KMS-11 (cell line): Measurements from ENCODE around the gene TEX2.

Experiments used
- H2AFZ ChIP-seq: fragments of 200-600 bp; sonication (generic); 2 replicates; pipeline ENCODE4 v1.6.1; 2016; ENCODE audit warnings: antibody characterized with exemption, mixed run types, low read depth
- H3K27ac ChIP-seq: fragments of 200-600 bp; sonication (generic); 2 replicates; pipeline ENCODE4 v1.6.1; 2016; ENCODE audit warnings: mild to moderate bottlenecking, mixed run types
- H3K27me3 ChIP-seq: fragments of 200-600 bp; sonication (generic); 2 replicates; pipeline ENCODE4 v1.6.1; 2017; ENCODE audit warnings: mild to moderate bottlenecking, low read depth, mixed run types, moderate library complexity; ENCODE audit not compliant: insufficient read depth
- H3K36me3 ChIP-seq: fragments of 200-600 bp; sonication (generic); 2 replicates; pipeline ENCODE4 v1.6.1; 2017; ENCODE audit warnings: mild to moderate bottlenecking, mixed run types; ENCODE audit not compliant: insufficient read depth
- H3K4me1 ChIP-seq: fragments of 200-600 bp; sonication (generic); 2 replicates; pipeline ENCODE4 v1.6.1; 2016; ENCODE audit warnings: mild to moderate bottlenecking, low read depth, mixed run types; ENCODE audit not compliant: poor library complexity, severe bottlenecking
- H3K4me2 ChIP-seq: fragments of 200-600 bp; sonication (generic); 2 replicates; pipeline ENCODE4 v1.7.0; 2016; ENCODE audit warnings: mild to moderate bottlenecking, mixed run types
- H3K4me3 ChIP-seq: fragments of 200-600 bp; sonication (generic); IDR thresholded peaks from 2 replicates; pipeline ENCODE4 v1.6.1; 2017; ENCODE audit warnings: low read depth, low read length, mixed read lengths; ENCODE audit not compliant: insufficient read depth
- H3K79me2 ChIP-seq: fragments of 200-600 bp; sonication (generic); 2 replicates; pipeline ENCODE4 v1.6.1; 2016; ENCODE audit warnings: low read depth, mixed run types; ENCODE audit not compliant: insufficient read depth
- H3K9ac ChIP-seq: fragments of 200-600 bp; sonication (generic); 2 replicates; pipeline ENCODE4 v1.6.1; 2016; ENCODE audit warnings: mild to moderate bottlenecking, mixed run types
- H4K20me1 ChIP-seq: fragments of 200-600 bp; sonication (generic); 2 replicates; pipeline ENCODE4 v1.6.1; 2016; ENCODE audit warnings: mild to moderate bottlenecking, mixed run types; ENCODE audit not compliant: insufficient read depth
- TF ChIP-seq, protein P1 (sequence below): fragments of 200-600 bp; sonication (generic); conservative IDR thresholded peaks from 2 replicates; pipeline ENCODE4 v1.6.1; 2017; ENCODE audit warnings: low read depth, mild to moderate bottlenecking, antibody characterized with exemption, low read length, moderate library complexity, mixed read lengths

The TEX2 gene

DNA sequence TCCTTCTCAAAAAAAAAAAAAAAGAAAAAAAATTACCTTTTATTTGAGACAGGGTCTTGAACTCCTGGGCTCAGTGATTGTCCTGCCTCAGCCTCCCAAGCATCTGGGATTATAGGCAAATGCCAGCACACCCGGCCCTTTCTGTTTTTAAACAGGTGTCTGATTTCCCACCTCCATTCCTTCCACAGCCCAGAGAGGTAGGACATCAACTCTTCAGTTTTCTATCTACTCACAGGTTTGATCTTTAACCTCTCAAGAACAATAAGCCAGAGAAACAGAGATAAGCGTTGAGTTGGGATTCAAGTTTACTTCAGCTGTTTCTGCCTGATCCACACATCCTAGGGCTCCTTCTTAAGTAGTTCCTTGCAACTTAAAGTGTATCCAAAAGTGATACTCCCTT lies 41.5 kb upstream of the TEX2 start:
- Histone ChIP-seq H4K20me1 (no peaks in the 10 kb centered on the region), H3K27me3 (no peaks in the 10 kb centered on the region)
- TF ChIP-seq, protein P1, sequence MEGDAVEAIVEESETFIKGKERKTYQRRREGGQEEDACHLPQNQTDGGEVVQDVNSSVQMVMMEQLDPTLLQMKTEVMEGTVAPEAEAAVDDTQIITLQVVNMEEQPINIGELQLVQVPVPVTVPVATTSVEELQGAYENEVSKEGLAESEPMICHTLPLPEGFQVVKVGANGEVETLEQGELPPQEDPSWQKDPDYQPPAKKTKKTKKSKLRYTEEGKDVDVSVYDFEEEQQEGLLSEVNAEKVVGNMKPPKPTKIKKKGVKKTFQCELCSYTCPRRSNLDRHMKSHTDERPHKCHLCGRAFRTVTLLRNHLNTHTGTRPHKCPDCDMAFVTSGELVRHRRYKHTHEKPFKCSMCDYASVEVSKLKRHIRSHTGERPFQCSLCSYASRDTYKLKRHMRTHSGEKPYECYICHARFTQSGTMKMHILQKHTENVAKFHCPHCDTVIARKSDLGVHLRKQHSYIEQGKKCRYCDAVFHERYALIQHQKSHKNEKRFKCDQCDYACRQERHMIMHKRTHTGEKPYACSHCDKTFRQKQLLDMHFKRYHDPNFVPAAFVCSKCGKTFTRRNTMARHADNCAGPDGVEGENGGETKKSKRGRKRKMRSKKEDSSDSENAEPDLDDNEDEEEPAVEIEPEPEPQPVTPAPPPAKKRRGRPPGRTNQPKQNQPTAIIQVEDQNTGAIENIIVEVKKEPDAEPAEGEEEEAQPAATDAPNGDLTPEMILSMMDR = no peak

DNA sequence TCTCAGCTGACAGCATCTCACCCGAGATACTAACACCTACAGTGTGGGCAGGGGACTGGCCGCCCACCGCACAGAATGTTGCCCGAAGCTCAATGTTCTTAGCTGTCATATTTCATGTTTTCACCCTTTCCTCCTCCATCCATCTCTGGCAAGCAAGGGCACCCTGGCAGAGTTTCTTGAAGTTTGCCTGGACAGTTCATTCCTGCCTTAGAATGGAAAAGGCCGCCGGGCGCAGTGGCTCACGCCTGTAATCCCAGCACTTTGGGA lies 37.6 kb upstream of the TEX2 start:
- Histone ChIP-seq H3K9ac (no peak overlapping the region), H3K27ac (no peak overlapping the region), H2AFZ (no peak overlapping the region), H3K36me3 (no peaks in the 10 kb centered on the region), H3K4me1 (no peaks in the 10 kb centered on the region), H3K4me3 (no peak overlapping the region), H3K27me3 (no peaks in the 10 kb centered on the region), H3K79me2 (no peaks in the 10 kb centered on the region), H3K4me2 (no peak overlapping the region), H4K20me1 (no peaks in the 10 kb centered on the region)
- TF ChIP-seq, protein P1 = no peak

More for the DNA sequence above, 41.5 kb upstream of the TEX2 start:
- H3K27ac ChIP-seq = no peak overlapping the region
- H3K36me3 ChIP-seq = no peaks in the 10 kb centered on the region
- H3K79me2 ChIP-seq = no peaks in the 10 kb centered on the region
- no peak overlapping the region for H3K4me3 ChIP-seq
- H2AFZ ChIP-seq = no peak overlapping the region
- no peak overlapping the region for H3K9ac ChIP-seq
- no peak overlapping the region for H3K4me2 ChIP-seq
- no peaks in the 10 kb centered on the region for H3K4me1 ChIP-seq

DNA sequence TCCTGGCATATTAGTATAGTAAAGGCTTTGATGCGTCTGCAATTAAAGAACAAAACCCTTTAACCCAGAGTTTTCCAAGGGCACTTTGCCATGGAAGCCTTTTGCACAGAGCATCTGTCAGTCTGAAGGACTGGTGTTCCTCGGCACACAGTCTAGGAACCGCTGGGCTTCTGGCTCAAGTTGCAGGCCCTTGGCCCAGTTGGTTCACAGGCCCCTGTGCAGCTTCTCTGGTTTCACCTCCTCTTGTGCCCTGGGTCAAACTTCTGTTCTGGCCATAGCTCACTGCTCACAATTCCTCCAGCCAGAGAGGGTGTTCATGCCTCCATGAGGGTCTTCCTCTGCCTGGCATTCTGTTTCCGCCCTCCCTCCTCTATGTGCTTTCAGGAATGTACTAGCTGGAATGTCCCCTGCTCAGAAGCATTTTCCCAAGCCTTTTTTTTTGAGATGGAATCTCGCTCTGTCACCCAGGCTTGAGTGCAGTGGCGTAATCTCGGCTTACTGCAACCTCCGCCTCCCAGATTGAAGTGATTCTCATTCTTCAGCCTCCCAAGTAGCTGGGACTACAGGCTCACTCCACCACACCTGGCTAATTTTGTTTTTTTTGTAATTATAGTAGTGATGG lies 34.5 kb upstream of the TEX2 start:
- Histone ChIP-seq H4K20me1 (no peaks in the 10 kb centered on the region), H3K36me3 (no peaks in the 10 kb centered on the region), H3K79me2 (no peaks in the 10 kb centered on the region), H3K9ac (no peak overlapping the region), H3K27me3 (no peaks in the 10 kb centered on the region), H2AFZ (no peak overlapping the region), H3K4me1 (no peaks in the 10 kb centered on the region), H3K4me2 (no peak overlapping the region), H3K4me3 (no peak overlapping the region), H3K27ac (no peak overlapping the region)
- TF ChIP-seq, protein P1 = no peak

DNA sequence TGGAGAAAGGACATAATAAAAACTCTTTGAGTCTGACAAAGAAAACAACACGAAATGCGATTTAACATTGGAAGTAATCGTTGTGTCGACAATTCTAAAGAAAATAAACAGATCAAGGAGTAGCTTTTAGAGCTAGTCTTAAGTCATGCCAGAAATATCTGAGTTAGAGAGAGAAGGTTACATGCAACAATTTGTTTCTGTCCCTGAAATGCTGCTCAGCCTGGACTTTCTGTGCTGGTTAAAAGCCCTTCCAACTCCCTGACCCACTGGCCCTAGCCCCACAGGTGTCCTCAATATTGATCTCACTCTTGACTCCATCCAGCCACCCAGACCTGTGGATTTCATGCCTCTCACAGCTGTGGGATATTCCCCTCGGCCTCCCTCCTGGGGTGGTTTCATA lies 33.2 kb upstream of the TEX2 start:
- no peak overlapping the region for H3K4me3 ChIP-seq
- H2AFZ ChIP-seq = no peak overlapping the region
- H3K27me3 ChIP-seq = no peaks in the 10 kb centered on the region
- H3K9ac ChIP-seq = no peak overlapping the region
- H4K20me1 ChIP-seq = no peaks in the 10 kb centered on the region
- H3K36me3 ChIP-seq = no peaks in the 10 kb centered on the region
- no peak overlapping the region for H3K4me2 ChIP-seq
- no peak overlapping the region for H3K27ac ChIP-seq
- TF ChIP-seq, protein P1 = no peak
- no peaks in the 10 kb centered on the region for H3K4me1 ChIP-seq
- no peaks in the 10 kb centered on the region for H3K79me2 ChIP-seq
